Cortex of kidney (tissue), 1 donor: ENCODE results near the gene CALHM2.

ENCODE experiments used
- DNase-seq: peaks from one replicate; lab custom pipeline; 2025; lab: John Stamatoyannopoulos, UW

Gene CALHM2

GRCh38 chr10:103476046-103476768, 24.0 kb upstream of the CALHM2 start:
- no peak for DNase-seq

DNA sequence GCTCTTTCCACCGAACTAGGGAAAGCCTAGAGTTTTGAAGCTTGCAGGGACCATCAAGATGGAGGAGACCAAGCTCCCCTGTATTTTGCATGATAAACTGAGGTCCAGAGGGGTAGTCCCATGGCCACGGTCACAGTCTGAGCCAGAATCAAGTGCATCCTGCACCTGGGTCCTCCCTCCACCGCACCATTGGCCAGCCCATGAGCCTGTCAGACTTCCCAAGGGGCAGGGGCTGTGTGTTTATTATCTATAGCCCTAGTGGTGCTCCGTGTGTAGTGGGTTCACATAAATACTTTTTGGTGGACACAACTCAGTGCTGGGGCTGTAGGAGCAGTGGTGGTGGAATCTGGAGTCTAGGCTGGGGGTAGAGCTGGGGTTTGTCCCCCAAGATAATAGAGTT, 23.3 kb upstream of the CALHM2 start:
- no peak for DNase-seq

GRCh38 chr10:103474077-103474476, 21.9 kb upstream of the CALHM2 start:
- no peak for DNase-seq

- no peak for DNase-seq
Observed at GRCh38 chr10:103473261-103473671, 21.1 kb upstream of the CALHM2 start.

DNA sequence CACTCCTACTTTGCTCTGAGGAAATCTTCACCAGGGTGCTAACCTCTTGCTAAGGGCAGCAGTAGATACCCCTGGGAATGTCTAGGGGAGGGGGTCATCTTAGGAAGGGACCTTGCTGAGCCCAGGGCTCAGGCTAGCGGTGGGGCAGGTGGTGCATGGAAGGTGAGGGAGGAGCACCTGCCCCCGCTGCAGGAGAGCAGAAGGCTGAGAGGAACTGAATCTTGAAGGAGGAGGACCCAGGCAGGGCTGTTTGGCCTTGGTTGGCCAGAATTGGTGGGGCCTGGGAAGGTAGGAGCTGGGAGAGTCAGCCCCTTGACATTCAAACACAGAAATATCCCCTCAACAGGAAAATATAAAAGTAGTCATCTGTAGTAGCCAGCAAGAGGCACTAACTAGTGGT, 19.8 kb upstream of the CALHM2 start:
- DNase-seq, result no peak

GRCh38 chr10:103470761-103471653, 18.8 kb upstream of the CALHM2 start:
- no peak for DNase-seq

GRCh38 chr10:103469201-103469600, 17.0 kb upstream of the CALHM2 start:
- DNase-seq, result no peak

DNA sequence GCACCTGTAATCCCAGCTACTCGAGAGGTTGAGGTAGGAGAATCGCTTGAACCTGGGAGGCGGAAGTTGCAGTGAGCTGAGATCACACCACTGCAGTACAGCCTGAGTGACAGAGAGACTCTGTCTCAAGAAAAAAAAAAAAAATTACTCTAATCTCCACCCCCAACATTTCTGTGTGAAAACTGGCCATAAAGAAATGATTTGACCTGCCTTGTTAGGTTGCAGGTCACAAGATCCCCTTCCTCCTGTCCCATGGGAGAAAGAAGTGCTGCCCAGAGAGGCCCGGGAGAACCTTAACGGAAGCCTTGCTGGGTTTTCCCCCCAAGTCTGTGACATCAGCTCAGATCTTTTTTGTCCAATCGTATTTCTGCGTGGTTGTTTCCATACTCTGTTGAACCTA, 15.2 kb upstream of the CALHM2 start:
- no peak for DNase-seq

- no peak for DNase-seq
Observed at GRCh38 chr10:103466734-103467133, 14.6 kb upstream of the CALHM2 start.

DNA sequence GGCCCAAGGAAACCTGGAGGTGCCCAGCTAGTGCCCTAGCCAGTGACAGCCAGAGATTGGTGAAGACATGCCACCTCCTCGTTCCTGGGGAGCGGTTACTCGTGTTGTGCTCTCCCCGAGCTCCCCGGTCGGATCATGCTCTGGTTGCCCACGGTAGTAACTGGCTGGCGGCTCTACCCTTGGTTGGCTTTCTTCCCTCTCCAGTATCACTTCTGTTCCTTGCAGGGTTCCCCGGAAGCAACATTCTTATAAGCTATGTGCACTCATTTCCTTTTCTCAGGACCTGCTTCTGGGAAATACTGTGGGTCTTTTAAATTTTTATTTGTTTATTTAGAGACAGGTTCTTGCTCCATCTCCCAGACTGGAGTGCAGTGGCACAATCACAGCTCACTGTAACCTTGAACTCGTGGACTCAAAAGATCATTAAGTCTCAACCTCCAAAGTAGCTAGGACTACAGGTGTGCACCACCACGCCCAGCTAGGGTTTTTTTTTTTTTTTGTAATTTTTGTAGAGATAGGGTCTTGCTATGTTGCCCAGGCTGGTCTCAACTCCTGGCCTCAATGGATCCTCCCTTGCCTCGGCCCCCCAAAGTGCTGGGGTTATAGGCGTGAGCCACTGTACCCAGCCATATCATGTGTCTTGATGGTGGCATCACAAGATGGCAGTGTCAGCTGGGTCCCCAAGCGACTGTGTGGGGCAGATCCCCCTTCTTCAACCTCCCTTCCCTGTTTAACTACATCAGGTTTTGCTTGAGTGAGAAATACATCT, 13.4 kb upstream of the CALHM2 start:
- no peak for DNase-seq

GRCh38 chr10:103463499-103463898, 11.3 kb upstream of the CALHM2 start:
- no peak for DNase-seq

GRCh38 chr10:103459615-103460014, 7.4 kb upstream of the CALHM2 start:
- DNase-seq, result no peak

DNA sequence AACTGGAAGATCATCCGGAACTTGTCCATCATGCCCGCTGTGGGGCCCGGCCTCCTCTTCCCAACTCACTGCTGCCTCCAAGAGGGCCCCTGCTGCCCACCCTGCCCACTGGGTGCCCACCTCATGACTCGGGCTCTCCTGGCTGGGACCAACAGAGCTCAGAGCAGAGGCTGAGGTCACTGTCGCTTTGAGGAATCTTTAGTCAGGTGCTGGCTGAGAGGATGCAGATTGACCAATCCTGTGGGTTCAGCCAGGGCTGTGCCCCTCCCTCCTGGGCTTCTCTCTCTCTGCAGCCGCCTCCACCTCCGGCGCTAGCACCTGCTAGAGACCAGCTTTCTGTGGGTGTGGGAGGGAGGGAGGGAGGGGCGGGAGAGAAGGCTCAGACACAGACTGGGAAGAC, 6.5 kb upstream of the CALHM2 start, which contains the start of gene CALHM1:
CALHM1 (minus strand) TSS at position 181 of the 400 bp plus-strand sequence; CDS start at position 32, 149 bp downstream.
- DNase-seq, result no peak

DNA sequence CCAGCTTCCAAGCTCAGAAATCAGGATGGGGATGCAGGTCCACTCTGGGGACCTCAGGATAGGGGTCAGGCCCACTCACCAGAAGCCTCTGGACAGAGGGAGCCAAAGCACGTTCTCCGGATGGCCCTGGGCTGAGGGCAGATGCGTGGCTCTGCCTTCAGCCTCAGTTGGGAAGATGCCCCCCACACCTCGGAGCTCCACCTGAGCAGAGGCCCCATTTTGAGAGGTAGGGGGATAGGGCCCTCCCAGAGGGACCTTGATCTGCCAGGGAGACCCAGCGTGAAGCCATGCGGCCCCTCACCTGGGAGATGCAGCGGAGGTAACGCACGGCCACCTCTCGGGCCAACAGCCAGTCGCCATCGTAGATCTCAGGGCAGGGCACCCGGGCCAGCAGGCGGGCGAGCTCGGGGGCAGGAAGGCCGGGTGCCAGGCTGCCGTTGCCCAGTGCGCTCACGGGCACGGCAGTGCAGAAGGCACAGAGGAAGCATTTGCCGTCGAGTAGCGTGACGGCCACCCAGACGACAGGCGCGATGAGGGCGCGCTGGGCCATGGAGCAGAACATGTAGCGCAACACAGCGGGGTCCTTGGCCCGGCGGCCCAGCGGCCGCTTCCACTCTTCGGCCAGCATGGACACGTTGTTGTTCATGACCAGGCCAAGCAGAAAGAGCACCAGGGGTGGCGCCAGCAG, 5.9 kb upstream of the CALHM2 start:
- DNase-seq, result no peak

DNA sequence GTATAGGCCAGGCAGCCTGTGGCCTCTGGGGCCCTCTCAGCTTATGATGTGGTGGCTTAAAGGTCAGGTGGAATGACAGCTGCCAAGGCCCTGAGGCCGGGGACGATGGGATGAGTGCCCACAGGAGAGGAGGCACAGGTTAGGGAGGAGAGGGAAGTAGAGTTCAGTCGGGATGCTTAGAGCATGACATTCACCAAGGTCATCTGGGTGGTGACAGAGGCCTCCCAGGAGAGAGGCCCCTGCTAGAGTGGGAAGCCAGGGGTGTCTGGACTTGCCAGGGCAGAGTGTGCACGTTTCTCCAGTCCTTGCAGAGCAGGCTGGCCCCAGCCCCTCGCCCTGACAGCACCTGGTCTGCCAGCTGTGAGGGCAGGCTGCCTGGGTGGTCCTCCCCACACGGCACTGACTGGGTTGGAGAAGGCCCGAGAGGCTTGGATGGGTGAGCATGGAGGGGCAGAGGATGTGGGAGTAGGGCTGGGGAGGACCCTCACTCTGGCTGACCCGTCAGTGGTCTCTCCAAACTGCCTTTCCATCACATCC, 5.1 kb upstream of the CALHM2 start:
- DNase-seq, result no peak

DNA sequence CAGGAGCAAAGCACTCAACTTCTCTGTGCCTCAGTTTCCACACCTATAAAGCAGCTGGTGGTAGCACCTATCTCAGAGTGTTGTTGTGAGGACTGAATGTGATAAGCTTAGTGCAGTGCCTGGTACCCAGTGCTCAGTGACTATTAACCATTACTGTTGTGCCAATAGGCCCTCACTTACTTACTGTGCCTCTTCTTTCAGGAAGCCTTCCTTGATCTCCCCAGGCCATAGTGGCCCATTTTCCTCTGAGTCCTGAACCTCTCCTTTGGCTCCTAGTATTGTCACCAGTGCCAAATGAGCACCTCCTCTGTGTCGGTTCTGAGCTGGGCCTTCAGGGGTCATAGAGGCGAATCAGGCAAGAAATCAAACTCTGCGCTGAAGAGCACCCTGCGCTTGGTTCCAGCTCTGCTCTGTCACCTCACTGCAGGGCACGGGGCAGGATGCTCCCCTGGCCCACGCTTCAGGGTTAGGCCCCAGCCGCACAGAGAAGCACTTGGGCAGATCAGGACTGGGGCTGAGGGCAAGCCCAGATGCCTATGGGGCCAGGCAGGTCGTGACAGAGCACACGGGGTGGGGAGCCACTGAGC, 4.0 kb upstream of the CALHM2 start:
- no peak for DNase-seq

DNA sequence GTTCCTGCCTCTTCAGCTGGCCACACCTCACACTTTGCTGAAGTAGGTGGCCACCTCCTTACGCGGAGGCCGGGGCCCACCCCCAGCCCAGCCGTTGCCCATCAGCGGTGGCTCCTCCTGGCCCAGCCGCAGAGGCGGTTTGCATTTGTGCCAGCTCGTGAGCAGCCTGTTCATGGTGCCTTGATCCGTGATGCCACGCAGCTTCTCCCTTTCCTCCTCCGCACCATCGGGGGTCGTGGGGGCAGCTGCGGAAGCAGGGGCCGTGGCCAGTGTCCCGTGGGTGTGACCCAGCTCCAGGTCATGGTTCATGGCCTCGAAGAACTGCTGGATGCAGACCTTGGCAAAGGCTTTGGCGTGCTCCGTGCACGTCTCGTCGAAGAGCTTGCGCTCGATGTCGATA, 3.1 kb upstream of the CALHM2 start:
- DNase-seq, result no peak

DNA sequence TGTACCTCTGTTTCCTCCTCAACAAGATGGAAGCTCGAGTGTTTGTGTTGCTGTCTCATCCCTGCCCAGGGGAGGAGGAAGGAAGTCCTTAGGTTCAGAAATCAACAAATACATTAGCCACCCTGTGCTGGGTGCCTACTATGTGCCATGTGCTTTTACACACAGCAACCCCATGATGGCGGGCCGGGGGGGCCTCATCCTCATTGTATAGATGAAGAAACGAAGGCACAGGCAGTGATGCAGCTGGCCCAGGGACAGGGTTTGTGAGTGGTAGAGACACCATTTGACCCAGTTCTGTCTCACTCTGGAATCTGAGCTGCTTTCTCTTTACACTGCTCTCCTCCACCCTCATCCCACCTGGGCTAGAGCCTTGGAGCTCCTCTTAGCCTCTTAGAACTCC, 1.9 kb upstream of the CALHM2 start:
- DNase-seq, result no peak

GRCh38 chr10:103452506-103453230, 498 bp upstream of the CALHM2 start:
- no peak for DNase-seq

DNA sequence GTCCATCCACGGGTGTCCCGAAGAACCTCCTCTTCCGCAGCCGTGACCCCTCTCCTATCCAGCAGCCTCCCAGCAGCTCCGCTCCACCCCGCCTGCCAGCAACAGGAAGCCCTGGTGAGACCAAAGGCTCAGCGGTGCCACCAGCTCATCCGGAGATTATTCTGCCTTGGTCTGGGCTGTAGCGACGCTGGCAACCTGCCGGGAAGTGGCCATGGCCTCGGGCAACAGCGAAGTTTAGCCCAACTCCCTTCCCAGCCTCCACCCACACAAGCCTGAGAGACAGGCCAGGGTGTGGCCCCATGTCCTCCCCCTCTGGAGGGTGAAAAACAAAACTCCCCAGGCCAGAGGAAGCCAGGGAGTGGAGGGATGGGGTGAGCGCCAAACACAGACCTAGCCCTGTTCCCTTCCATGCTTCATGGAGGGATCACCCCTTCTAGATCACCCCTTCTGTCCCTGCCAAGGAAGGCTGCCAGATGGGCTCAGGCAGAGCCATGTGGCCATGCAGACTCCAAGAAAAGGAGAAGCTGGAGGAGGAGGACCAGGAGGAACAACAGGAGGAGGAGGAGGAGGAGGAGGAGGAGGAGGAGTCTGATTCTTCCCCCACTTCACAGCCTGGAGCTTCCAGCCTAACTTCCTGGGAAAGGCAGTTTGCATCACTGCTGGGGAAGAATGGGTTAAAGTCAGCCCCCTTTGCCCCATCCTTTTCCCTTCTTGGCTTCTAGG, 918 bp downstream of the CALHM2 start:
- DNase-seq, result no peak
